ENCODE results near the gene CYP4F12. TPM values are rescaled to one million over a fixed set of nuclear protein-coding genes. Genes with fewer than 3 reads are reported as not detected.

Gene CYP4F12
- polyA plus RNA-seq, 1 donor (not counting 4 experiments of a cell fraction or from before 2014, with no cell fraction given), result 2.0 TPM

DNA sequence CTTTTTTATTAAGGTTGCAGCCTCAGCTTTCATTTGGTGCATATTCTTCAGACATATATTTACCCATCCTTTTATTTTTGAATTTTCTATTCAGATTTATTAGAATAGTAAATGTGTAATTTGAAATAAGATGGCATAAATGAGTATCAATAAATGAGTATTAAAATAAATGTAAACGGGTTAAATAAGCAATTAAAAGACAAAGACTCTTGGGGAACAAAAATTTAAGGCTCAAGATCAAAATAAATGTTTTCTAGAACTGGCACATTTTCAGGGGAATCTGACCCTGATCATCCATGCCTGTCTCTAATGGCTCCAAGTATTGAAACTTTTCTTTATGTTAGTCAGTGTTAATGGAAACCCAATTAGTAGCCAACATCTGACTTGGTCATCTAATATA lies 67.9 kb downstream of the CYP4F12 start:
- TF ChIP-seq, protein P1, sequence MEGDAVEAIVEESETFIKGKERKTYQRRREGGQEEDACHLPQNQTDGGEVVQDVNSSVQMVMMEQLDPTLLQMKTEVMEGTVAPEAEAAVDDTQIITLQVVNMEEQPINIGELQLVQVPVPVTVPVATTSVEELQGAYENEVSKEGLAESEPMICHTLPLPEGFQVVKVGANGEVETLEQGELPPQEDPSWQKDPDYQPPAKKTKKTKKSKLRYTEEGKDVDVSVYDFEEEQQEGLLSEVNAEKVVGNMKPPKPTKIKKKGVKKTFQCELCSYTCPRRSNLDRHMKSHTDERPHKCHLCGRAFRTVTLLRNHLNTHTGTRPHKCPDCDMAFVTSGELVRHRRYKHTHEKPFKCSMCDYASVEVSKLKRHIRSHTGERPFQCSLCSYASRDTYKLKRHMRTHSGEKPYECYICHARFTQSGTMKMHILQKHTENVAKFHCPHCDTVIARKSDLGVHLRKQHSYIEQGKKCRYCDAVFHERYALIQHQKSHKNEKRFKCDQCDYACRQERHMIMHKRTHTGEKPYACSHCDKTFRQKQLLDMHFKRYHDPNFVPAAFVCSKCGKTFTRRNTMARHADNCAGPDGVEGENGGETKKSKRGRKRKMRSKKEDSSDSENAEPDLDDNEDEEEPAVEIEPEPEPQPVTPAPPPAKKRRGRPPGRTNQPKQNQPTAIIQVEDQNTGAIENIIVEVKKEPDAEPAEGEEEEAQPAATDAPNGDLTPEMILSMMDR (optimal IDR thresholded peaks at IDR 0.05 in 1 of 3, IDR thresholded peaks at IDR 0.05 in 1 of 3, conservative IDR thresholded peaks at IDR 0.05 in 1 of 3; ENCODE audit: extremely low read depth in 1 of 3, insufficient read depth in 2 of 3, low read length in 3 of 3), result no peak
- TF ChIP-seq EZH2 (IDR thresholded peaks at IDR 0.05; ENCODE audit: low read length), result no peak
- Histone ChIP-seq H3K4me2 (ENCODE audit: control insufficient read depth, extremely low read depth, insufficient read depth, low read depth, low read length) (no peak overlapping the region), H3K27ac (ENCODE audit: control insufficient read depth, insufficient read depth, low read length) (no peak overlapping the region), H3K4me3 (ENCODE audit: control insufficient read depth in 2 of 3, extremely low read depth in 1 of 3, insufficient read depth in 2 of 3, low read depth in 1 of 3, low read length in 3 of 3) (no peak overlapping the region), H3K9me3 (ENCODE audit: control insufficient read depth, low read depth, low read length) (no peaks in the 10 kb centered on the region), H4K20me1 (ENCODE audit: control insufficient read depth, extremely low read depth, insufficient read depth, low read length) (no peaks in the 10 kb centered on the region), H3K9ac (ENCODE audit: control insufficient read depth, extremely low read depth, insufficient read depth, low read length) (no peak overlapping the region), H2AFZ (ENCODE audit: control insufficient read depth, low read length) (no peak overlapping the region), H3K36me3 (ENCODE audit: control insufficient read depth in 2 of 2, extremely low read depth in 1 of 2, insufficient read depth in 2 of 2, low read length in 2 of 2) (no peaks in the 10 kb centered on the region), H3K79me2 (ENCODE audit: control insufficient read depth, insufficient read depth, low read length) (no peaks in the 10 kb centered on the region), H3K4me1 (ENCODE audit: control insufficient read depth, extremely low read depth, insufficient read depth, low read length) (no peaks in the 10 kb centered on the region), H3K27me3 (ENCODE audit: control insufficient read depth, extremely low read depth, insufficient read depth, low read length) (no peaks in the 10 kb centered on the region), H3K9me1 (ENCODE audit: control insufficient read depth, extremely low read depth, insufficient read depth, low read length) (no peaks in the 10 kb centered on the region)
- dilution Hi-C loops (cut with MboI; ENCODE audit: extremely low pct_ligation_motif_present, low sequenced_read_pairs), result no loop called here
- DNase-seq (ENCODE audit: low read depth, low spot score), result no peak
- no peak for FAIRE-seq

Other genes with a start within 250 kb of the CYP4F12 start
- gene WIZ, start 223.1 kb upstream of the CYP4F12 start, polyA plus RNA-seq, result 5.1 to 10.6 TPM (median 7.5 TPM) in 3 replicates
- 0.04 TPM in 1 of 3 replicates, not detected in the others for gene RASAL3, start 208.5 kb upstream of the CYP4F12 start, polyA plus RNA-seq
- not detected in 3 replicates for gene PGLYRP2, start 193.6 kb upstream of the CYP4F12 start, polyA plus RNA-seq
- gene CYP4F22, start 164.6 kb upstream of the CYP4F12 start, polyA plus RNA-seq, result 0.43 to 0.62 TPM (median 0.59 TPM) in 3 replicates
- gene CYP4F8, start 57.9 kb upstream of the CYP4F12 start, polyA plus RNA-seq, result not detected in 3 replicates
- 0.32 to 1.1 TPM (median 0.76 TPM) in 3 replicates for gene CYP4F3, start 32.2 kb upstream of the CYP4F12 start, polyA plus RNA-seq
- not detected in 3 replicates for gene OR10H2, start 54.9 kb downstream of the CYP4F12 start, polyA plus RNA-seq
- not detected in 3 replicates for gene OR10H3, start 64.9 kb downstream of the CYP4F12 start, polyA plus RNA-seq
- gene OR10H5, start 114.6 kb downstream of the CYP4F12 start, polyA plus RNA-seq, result not detected in 3 replicates
- gene OR10H1, start 142.6 kb downstream of the CYP4F12 start, polyA plus RNA-seq, result not detected in 3 replicates
- 0.06 to 0.15 TPM (median 0.13 TPM) in 3 replicates for gene CYP4F2, start 225.0 kb downstream of the CYP4F12 start, polyA plus RNA-seq

Measured in keratinocyte (primary cell).